Measurements from ENCODE around the gene KIF27.
A peak's percentile ranks its signal among the peaks of the same experiment; 100 is the strongest.

Gene KIF27

GRCh38 chr9:83920927-83921707 lies at the start of gene KIF27:
Gene KIF27, minus strand, starts transcription at chr9:83921432. Its CDS starts 5,841 bp downstream, at chr9:83915591.
- Mint-ChIP-seq H3K9me3 (no peaks in the 10 kb centered on the region), H3K27me3 (ENCODE audit: low read depth) (no peaks in the 10 kb centered on the region), H3K4me3 (peak within 1 kb of the TSS; percentile 90 to 96 (median 94)), H3K4me1 (peaks cover 10% of the 10 kb centered on the region), H3K36me3 (ENCODE audit: low read depth) (peaks cover 4% of the 10 kb centered on the region), H3K27ac (peak within 1 kb of the TSS; percentile 96 to 98 (median 97))
- TF ChIP-seq CTCF (IDR thresholded peaks at IDR 0.05; ENCODE audit: unreplicated experiment in 3 of 3): peak; percentile 51 to 76 (median 65)

GRCh38 chr9:83969602-83970001 lies 48.4 kb upstream of the KIF27 start:
- Mint-ChIP-seq H3K9me3 (no peaks in the 10 kb centered on the region), H3K27me3 (ENCODE audit: low read depth) (no peaks in the 10 kb centered on the region), H3K36me3 (ENCODE audit: low read depth) (peaks cover 82% of the 10 kb centered on the region), H3K4me3 (no peak overlapping the region), H3K27ac (peak overlapping the region in 1 of 3 experiments; percentile 13), H3K4me1 (peaks cover 31% of the 10 kb centered on the region)
- no peak for TF ChIP-seq CTCF (IDR thresholded peaks at IDR 0.05; ENCODE audit: unreplicated experiment in 3 of 3)

- Mint-ChIP-seq H3K36me3 (ENCODE audit: low read depth) (peaks cover 58% of the 10 kb centered on the region), H3K27me3 (ENCODE audit: low read depth) (no peaks in the 10 kb centered on the region), H3K9me3 (no peaks in the 10 kb centered on the region), H3K4me3 (no peak overlapping the region), H3K4me1 (peaks cover 22% of the 10 kb centered on the region), H3K27ac (peak overlapping the region in 1 of 3 experiments; percentile 6)
- TF ChIP-seq CTCF (IDR thresholded peaks at IDR 0.05; ENCODE audit: unreplicated experiment in 3 of 3): no peak
Observed at GRCh38 chr9:83967073-83967472, 45.8 kb upstream of the KIF27 start.

GRCh38 chr9:83966209-83966582 lies 45.0 kb upstream of the KIF27 start:
- Mint-ChIP-seq H3K9me3 (no peaks in the 10 kb centered on the region), H3K27ac (peak overlapping the region in 2 of 3 experiments; percentile 23 to 64), H3K4me1 (peaks cover 15% of the 10 kb centered on the region), H3K36me3 (ENCODE audit: low read depth) (peaks cover 49% of the 10 kb centered on the region), H3K27me3 (ENCODE audit: low read depth) (no peaks in the 10 kb centered on the region), H3K4me3 (no peak overlapping the region)
- TF ChIP-seq CTCF (IDR thresholded peaks at IDR 0.05; ENCODE audit: unreplicated experiment in 3 of 3): no peak

- Mint-ChIP-seq H3K27ac (peak overlapping the region; percentile 23 to 64 (median 48)), H3K9me3 (no peaks in the 10 kb centered on the region), H3K36me3 (ENCODE audit: low read depth) (peaks cover 43% of the 10 kb centered on the region), H3K27me3 (ENCODE audit: low read depth) (no peaks in the 10 kb centered on the region), H3K4me3 (no peak overlapping the region), H3K4me1 (peaks cover 15% of the 10 kb centered on the region)
- TF ChIP-seq CTCF (IDR thresholded peaks at IDR 0.05; ENCODE audit: unreplicated experiment in 3 of 3): no peak
Observed at GRCh38 chr9:83965350-83966208, 44.3 kb upstream of the KIF27 start.

Measured in nephron (organoid).